Trophoblast cell (in vitro differentiated cells and primary cell): ENCODE results near the gene LSM12.

Source experiments
- DNase-seq, 2 donors: peaks; one replicate each; pipeline ENCODE4 v3.0.0-alpha.2; 2016
- H2AFZ ChIP-seq: 2 replicates; pipeline ENCODE4 v1.6.1; 2013; ENCODE audit warnings: low read length, moderate library complexity, mild to moderate bottlenecking; ENCODE audit not compliant: insufficient read depth, poor library complexity
- H2AK5ac ChIP-seq: 2 replicates; pipeline ENCODE4 v1.6.1; 2013; ENCODE audit warnings: mild to moderate bottlenecking, low read length
- H2BK120ac ChIP-seq: 2 replicates; pipeline ENCODE4 v1.6.1; 2013; ENCODE audit warnings: low read length, mild to moderate bottlenecking, moderate library complexity; ENCODE audit not compliant: insufficient read depth, poor library complexity
- H2BK12ac ChIP-seq: 2 replicates; pipeline ENCODE4 v1.6.1; 2013; ENCODE audit warnings: mild to moderate bottlenecking, low read length, moderate library complexity
- H2BK5ac ChIP-seq: 2 replicates; pipeline ENCODE4 v1.6.1; 2013; ENCODE audit warnings: low read length, low read depth, moderate library complexity, mild to moderate bottlenecking; ENCODE audit not compliant: poor library complexity
- H3K14ac ChIP-seq: 2 replicates; pipeline ENCODE4 v1.6.1; 2013; ENCODE audit warnings: mild to moderate bottlenecking, low read length
- H3K18ac ChIP-seq: 2 replicates; pipeline ENCODE4 v1.6.1; 2013; ENCODE audit warnings: mild to moderate bottlenecking, low read length
- H3K23ac ChIP-seq: 2 replicates; pipeline ENCODE4 v1.6.1; 2013; ENCODE audit warnings: low read length
- H3K27ac ChIP-seq: 2 replicates; pipeline ENCODE4 v1.5.1; 2013; ENCODE audit warnings: low read depth, mild to moderate bottlenecking, inconsistent platforms, low read length, moderate library complexity
- H3K27me3 ChIP-seq: 2 replicates; pipeline ENCODE4 v1.6.1; 2013; ENCODE audit warnings: inconsistent platforms, mild to moderate bottlenecking, low read length, moderate library complexity; ENCODE audit not compliant: insufficient read depth
- H3K36me3 ChIP-seq, 2 experiments: 1 replicate in 1 of 2; 2 replicates in 1 of 2; pipeline ENCODE4 v1.6.1; 2013; ENCODE audit warnings: low read length in 2 of 2, mild to moderate bottlenecking in 2 of 2, moderate library complexity in 1 of 2; ENCODE audit not compliant: insufficient read depth in 2 of 2, control insufficient read depth in 1 of 2
- H3K4ac ChIP-seq: 2 replicates; pipeline ENCODE4 v1.6.1; 2013; ENCODE audit warnings: low read depth, mild to moderate bottlenecking, low read length, moderate library complexity
- H3K4me1 ChIP-seq, 2 experiments: 1 replicate in 1 of 2; 2 replicates in 1 of 2; pipeline ENCODE4 v1.6.1; 2013; ENCODE audit warnings: low read length in 2 of 2, mild to moderate bottlenecking in 2 of 2, moderate library complexity in 1 of 2; ENCODE audit not compliant: insufficient read depth in 2 of 2, control insufficient read depth in 1 of 2
- H3K4me2 ChIP-seq: 2 replicates; pipeline ENCODE4 v1.6.1; 2013; ENCODE audit warnings: inconsistent platforms, mild to moderate bottlenecking, low read length, moderate library complexity
- H3K4me3 ChIP-seq: 2 replicates; pipeline ENCODE4 v1.5.1; 2013; ENCODE audit warnings: mild to moderate bottlenecking, low read depth, low read length, inconsistent platforms
- H3K79me1 ChIP-seq: one replicate; pipeline ENCODE4 v1.6.1; 2013; ENCODE audit warnings: low read length
- H3K79me2 ChIP-seq: 2 replicates; pipeline ENCODE4 v1.6.1; 2013; ENCODE audit warnings: low read length, mild to moderate bottlenecking; ENCODE audit not compliant: control insufficient read depth, insufficient read depth, poor library complexity
- H3K9ac ChIP-seq: 2 replicates; pipeline ENCODE4 v1.6.1; 2013; ENCODE audit warnings: mild to moderate bottlenecking, low read length
- H3K9me3 ChIP-seq: 2 replicates; pipeline ENCODE4 v1.6.1; 2013; ENCODE audit warnings: low read depth, mild to moderate bottlenecking, control low read depth, inconsistent platforms, low read length; ENCODE audit not compliant: insufficient read depth
- H4K12ac ChIP-seq: 2 replicates; pipeline ENCODE4 v1.6.1; 2013; ENCODE audit warnings: low read depth, mild to moderate bottlenecking, low read length, moderate library complexity
- H4K8ac ChIP-seq: 2 replicates; pipeline ENCODE4 v1.6.1; 2013; ENCODE audit warnings: low read depth, mild to moderate bottlenecking, low read length, moderate library complexity
- H4K91ac ChIP-seq: one replicate; pipeline ENCODE4 v1.6.1; 2013; ENCODE audit warnings: low read depth, mild to moderate bottlenecking, low read length, moderate library complexity
- whole genome bisulfite sequencing: extraction: QIAGEN DNeasy Blood & Tissue Kit; methylation state at CpG from one replicate; pipeline ENCODE4 v1.1.7; 2013; ENCODE audit warnings: missing lambda C conversion rate; ENCODE audit not compliant: insufficient read length, insufficient coverage; ENCODE audit errors: extremely low coverage; 5-methylcytosine and 5-hydroxymethylcytosine counted together

Gene LSM12

GRCh38 chr17:44044071-44044470 lies 22.4 kb downstream of the LSM12 start:
- Histone ChIP-seq H3K9me3 (no peaks in the 10 kb centered on the region), H2BK120ac (no peak overlapping the region), H3K27ac (no peak overlapping the region), H3K9ac (no peak overlapping the region), H4K8ac (no peak overlapping the region), H3K27me3 (no peaks in the 10 kb centered on the region), H3K18ac (no peak overlapping the region), H3K4me3 (no peak overlapping the region), H2AFZ (no peak overlapping the region), H4K91ac (no peak overlapping the region), H3K23ac (no peak overlapping the region), H3K14ac (no peak overlapping the region), H3K4me2 (no peak overlapping the region), H3K4ac (no peak overlapping the region), H3K79me2 (peaks cover 4% of the 10 kb centered on the region), H3K4me1 (no peaks in the 10 kb centered on the region), H3K79me1 (no peaks in the 10 kb centered on the region), H3K36me3 (peaks cover 16 to 23% of the 10 kb centered on the region in 2 experiments), H4K12ac (no peak overlapping the region), H2BK12ac (no peak overlapping the region), H2BK5ac (no peak overlapping the region), H2AK5ac (no peak overlapping the region)
- no peak for DNase-seq
- no CpG with 5 or more reads among the region's 1 CpG for WGBS

- H3K79me2 ChIP-seq: peaks cover 4% of the 10 kb centered on the region
Observed at GRCh38 chr17:44043272-44043696, 23.2 kb downstream of the LSM12 start.

GRCh38 chr17:44039829-44040635 lies 26.4 kb downstream of the LSM12 start:
- peak; percentile 56 to 88 for DNase-seq
- H3K79me2 ChIP-seq: peaks cover 4% of the 10 kb centered on the region
- H3K79me1 ChIP-seq: no peaks in the 10 kb centered on the region
- H3K4me3 ChIP-seq: no peak overlapping the region
- H2AFZ ChIP-seq: no peak overlapping the region
- H3K27ac ChIP-seq: no peak overlapping the region
- no peak overlapping the region for H3K18ac ChIP-seq
- H3K4me2 ChIP-seq: no peak overlapping the region
- WGBS: no CpG with 5 or more reads among the region's 6 CpGs
- peak overlapping the region; percentile 24 for H3K4ac ChIP-seq
- no peak overlapping the region for H3K9ac ChIP-seq
- H2AK5ac ChIP-seq: no peak overlapping the region
- no peaks in the 10 kb centered on the region for H3K9me3 ChIP-seq
- H2BK12ac ChIP-seq: no peak overlapping the region
- H2BK5ac ChIP-seq: no peak overlapping the region
- no peak overlapping the region for H3K23ac ChIP-seq
- no peaks in the 10 kb centered on the region for H3K4me1 ChIP-seq
- H4K12ac ChIP-seq: no peak overlapping the region
- H3K36me3 ChIP-seq: peaks cover 28 to 33% of the 10 kb centered on the region in 2 experiments
- H3K27me3 ChIP-seq: no peaks in the 10 kb centered on the region
- H3K14ac ChIP-seq: no peak overlapping the region
- H2BK120ac ChIP-seq: no peak overlapping the region
- no peak overlapping the region for H4K91ac ChIP-seq
- H4K8ac ChIP-seq: no peak overlapping the region

More at GRCh38 chr17:44043272-44043696, 23.2 kb downstream of the LSM12 start:
- Histone ChIP-seq H3K9me3 (no peaks in the 10 kb centered on the region), H2BK5ac (no peak overlapping the region), H3K9ac (no peak overlapping the region), H3K4me1 (no peaks in the 10 kb centered on the region), H2AFZ (no peak overlapping the region), H3K4ac (no peak overlapping the region), H3K27me3 (no peaks in the 10 kb centered on the region), H3K27ac (no peak overlapping the region), H2BK120ac (no peak overlapping the region), H2AK5ac (no peak overlapping the region), H3K79me1 (no peaks in the 10 kb centered on the region), H3K36me3 (peaks cover 21 to 28% of the 10 kb centered on the region in 2 experiments), H4K91ac (no peak overlapping the region), H4K12ac (no peak overlapping the region), H4K8ac (no peak overlapping the region), H3K4me3 (no peak overlapping the region), H3K4me2 (no peak overlapping the region), H3K18ac (no peak overlapping the region), H3K14ac (no peak overlapping the region), H3K23ac (no peak overlapping the region), H2BK12ac (no peak overlapping the region)
- WGBS: no CpG with 5 or more reads among the region's 4 CpGs
- DNase-seq: peak in 1 of 2 donors; percentile 16

GRCh38 chr17:44038604-44039011 lies 27.9 kb downstream of the LSM12 start:
- no peak overlapping the region for H3K4ac ChIP-seq
- H4K12ac ChIP-seq: no peak overlapping the region
- DNase-seq: peak; percentile 82 to 86
- no CpG with 5 or more reads among the region's 3 CpGs for WGBS
- no peaks in the 10 kb centered on the region for H3K79me1 ChIP-seq
- no peak overlapping the region for H2BK120ac ChIP-seq
- H3K9me3 ChIP-seq: no peaks in the 10 kb centered on the region
- H3K79me2 ChIP-seq: peaks cover 4% of the 10 kb centered on the region
- no peak overlapping the region for H4K91ac ChIP-seq
- H3K14ac ChIP-seq: no peak overlapping the region
- no peak overlapping the region for H2BK12ac ChIP-seq
- no peak overlapping the region for H4K8ac ChIP-seq
- H2AFZ ChIP-seq: no peak overlapping the region
- H2BK5ac ChIP-seq: no peak overlapping the region
- H3K36me3 ChIP-seq: peaks cover 28 to 39% of the 10 kb centered on the region in 2 experiments
- H3K4me2 ChIP-seq: no peak overlapping the region
- H2AK5ac ChIP-seq: no peak overlapping the region
- H3K4me3 ChIP-seq: no peak overlapping the region
- H3K18ac ChIP-seq: no peak overlapping the region
- H3K27ac ChIP-seq: no peak overlapping the region
- H3K23ac ChIP-seq: no peak overlapping the region
- no peaks in the 10 kb centered on the region for H3K27me3 ChIP-seq
- no peaks in the 10 kb centered on the region for H3K4me1 ChIP-seq
- no peak overlapping the region for H3K9ac ChIP-seq
